A673 (cell line): ENCODE results near the gene FCN3. TPM values are rescaled to one million over a fixed set of nuclear protein-coding genes. Genes with fewer than 3 reads are reported as not detected.

Experiments used
- BruUV-seq: library from RNA; stranded (reverse); fragments of 400-500 nt; replicated peaks from 2 replicates; lab custom pipeline; 2021; lab: Mats Ljungman, UMichigan
- CTCF ChIA-PET: fragments of 300-600 bp; sonication (Branson Sonifier 250); formaldehyde crosslinking; loops from one replicate; lab custom pipeline; 2022; ENCODE audit warnings: antibody characterized with exemption; lab: Charles Lee
- POLR2A ChIA-PET: fragments of 300-600 bp; sonication (Branson Sonifier 250); formaldehyde crosslinking; loops from one replicate; lab custom pipeline; 2022; ENCODE audit warnings: antibody characterized with exemption; ENCODE audit not compliant: low non-redundant PET; lab: Charles Lee
- DNase-seq: peaks from one replicate; pipeline ENCODE4 v3.0.0-alpha.2; 2015; ENCODE audit warnings: low spot score
- H3K27ac ChIP-seq: fragments of 200-600 bp; sonication (generic); 2 replicates; pipeline ENCODE4 v1.5.1; 2016; ENCODE audit warnings: mixed run types, low read depth, mild to moderate bottlenecking, mixed read lengths, antibody characterized with exemption, low read length; ENCODE audit not compliant: poor library complexity, severe bottlenecking
- H3K27me3 ChIP-seq: fragments of 200-600 bp; sonication (generic); replicated peaks from 2 replicates; pipeline ENCODE4 v1.6.1; 2017; ENCODE audit warnings: mixed run types, low read depth, mild to moderate bottlenecking, mixed read lengths, antibody characterized with exemption, low read length; ENCODE audit not compliant: insufficient read depth, poor library complexity
- H3K36me3 ChIP-seq: fragments of 200-600 bp; sonication (generic); 2 replicates; pipeline ENCODE4 v1.6.1; 2016; ENCODE audit warnings: mixed run types, mild to moderate bottlenecking, mixed read lengths, antibody characterized with exemption, low read length; ENCODE audit not compliant: insufficient read depth, poor library complexity, severe bottlenecking
- H3K4me1 ChIP-seq: fragments of 200-600 bp; sonication (generic); 2 replicates; pipeline ENCODE4 v1.6.1; 2017; ENCODE audit warnings: mixed run types, mild to moderate bottlenecking, mixed read lengths, antibody characterized with exemption, low read length; ENCODE audit not compliant: insufficient read depth, poor library complexity, severe bottlenecking
- H3K4me3 ChIP-seq: fragments of 200-600 bp; sonication (generic); 2 replicates; pipeline ENCODE4 v1.5.1; 2016; ENCODE audit warnings: low read depth, mixed run types, mild to moderate bottlenecking, mixed read lengths, low read length; ENCODE audit not compliant: poor library complexity, severe bottlenecking
- H3K9me3 ChIP-seq: fragments of 200-600 bp; sonication (generic); 2 replicates; pipeline ENCODE4 v1.6.1; 2016; ENCODE audit warnings: mixed run types, low read depth, mild to moderate bottlenecking, mixed read lengths, antibody characterized with exemption, low read length; ENCODE audit not compliant: poor library complexity, severe bottlenecking
- EZH2 ChIP-seq: fragments of 200-600 bp; sonication (generic); IDR thresholded peaks from 2 replicates; pipeline ENCODE4 v1.6.1; 2017; ENCODE audit warnings: borderline replicate concordance, low read depth, mild to moderate bottlenecking, mixed read lengths, antibody characterized with exemption, low read length; ENCODE audit not compliant: poor library complexity, severe bottlenecking
- intact Hi-C: fragments of 100-400 bp; cut with micrococcal nuclease; formaldehyde crosslinking; loops from one replicate; pipeline ENCODE4 v1.10.0; 2022; ENCODE audit not compliant: unreplicated experiment
- total RNA-seq: library from RNA; stranded (reverse); gene quantifications from 2 replicates; pipeline ENCODE4 v1.2.3, GENCODE V29; 2021
- TF ChIP-seq, protein P1 (sequence below): fragments of 300-800, 200-600 bp; sonication (generic); conservative IDR thresholded peaks from 2 replicates; pipeline ENCODE4 v1.5.1; 2017; ENCODE audit warnings: low read depth, mild to moderate bottlenecking, antibody characterized with exemption, low read length, moderate library complexity, mixed read lengths

Gene FCN3
- total RNA-seq, 1 experiment from 2014 or later = not detected

DNA sequence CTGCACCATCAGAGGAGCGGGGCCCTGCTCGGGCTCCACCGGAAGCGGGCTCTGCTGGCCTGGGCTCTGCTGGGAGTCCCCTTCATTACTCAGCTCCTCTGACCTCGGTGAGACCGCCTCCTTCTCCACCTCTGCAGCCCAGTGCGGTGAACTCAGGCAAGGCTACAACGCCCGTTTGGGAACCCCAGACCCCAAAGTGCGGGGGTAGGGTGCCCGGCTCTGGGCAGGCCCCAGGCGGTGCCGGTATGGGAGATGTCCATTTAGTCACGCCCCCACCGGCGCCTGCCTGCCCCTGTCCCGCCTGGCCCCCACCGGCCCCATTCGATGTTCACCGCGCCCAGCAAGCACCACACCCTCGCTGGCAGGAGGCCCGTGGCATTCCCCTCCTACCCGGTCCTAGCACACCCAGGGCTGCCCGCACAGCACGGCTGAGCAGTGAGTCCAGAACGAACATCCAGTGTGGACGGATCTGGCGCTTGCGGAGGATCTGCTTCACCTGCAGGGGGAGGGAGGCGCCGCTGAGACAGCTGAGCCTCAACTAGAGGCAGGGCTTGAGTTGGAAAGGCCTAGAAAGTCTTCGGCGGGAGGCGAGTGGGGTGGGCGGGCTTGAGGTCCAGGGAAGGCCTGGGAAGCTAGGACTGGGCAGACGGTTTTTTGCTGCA lies 17.9 kb downstream of the FCN3 start:
- ChIA-PET POLR2A (no interaction called here), CTCF (interaction anchor here (0.6 to 1.4 kb wide), 4 partner anchors 9 to 845 kb away, joined by 3 to 4 read pairs (median 3); no protein-coding TSS in a partner anchor)
- intact Hi-C loops = loop anchor here (1.0 kb wide), 1 partner anchor 250 kb away; no protein-coding TSS in a partner anchor
- Histone ChIP-seq H3K27ac (no peak overlapping the region), H3K9me3 (no peaks in the 10 kb centered on the region), H3K27me3 (no peaks in the 10 kb centered on the region), H3K4me1 (no peaks in the 10 kb centered on the region), H3K4me3 (no peak overlapping the region), H3K36me3 (no peaks in the 10 kb centered on the region)
- no TSS peak for BruUV-seq
- DNase-seq = no peak
- TF ChIP-seq EZH2 = no peak
- TF ChIP-seq, protein P1, sequence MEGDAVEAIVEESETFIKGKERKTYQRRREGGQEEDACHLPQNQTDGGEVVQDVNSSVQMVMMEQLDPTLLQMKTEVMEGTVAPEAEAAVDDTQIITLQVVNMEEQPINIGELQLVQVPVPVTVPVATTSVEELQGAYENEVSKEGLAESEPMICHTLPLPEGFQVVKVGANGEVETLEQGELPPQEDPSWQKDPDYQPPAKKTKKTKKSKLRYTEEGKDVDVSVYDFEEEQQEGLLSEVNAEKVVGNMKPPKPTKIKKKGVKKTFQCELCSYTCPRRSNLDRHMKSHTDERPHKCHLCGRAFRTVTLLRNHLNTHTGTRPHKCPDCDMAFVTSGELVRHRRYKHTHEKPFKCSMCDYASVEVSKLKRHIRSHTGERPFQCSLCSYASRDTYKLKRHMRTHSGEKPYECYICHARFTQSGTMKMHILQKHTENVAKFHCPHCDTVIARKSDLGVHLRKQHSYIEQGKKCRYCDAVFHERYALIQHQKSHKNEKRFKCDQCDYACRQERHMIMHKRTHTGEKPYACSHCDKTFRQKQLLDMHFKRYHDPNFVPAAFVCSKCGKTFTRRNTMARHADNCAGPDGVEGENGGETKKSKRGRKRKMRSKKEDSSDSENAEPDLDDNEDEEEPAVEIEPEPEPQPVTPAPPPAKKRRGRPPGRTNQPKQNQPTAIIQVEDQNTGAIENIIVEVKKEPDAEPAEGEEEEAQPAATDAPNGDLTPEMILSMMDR = no peak

DNA sequence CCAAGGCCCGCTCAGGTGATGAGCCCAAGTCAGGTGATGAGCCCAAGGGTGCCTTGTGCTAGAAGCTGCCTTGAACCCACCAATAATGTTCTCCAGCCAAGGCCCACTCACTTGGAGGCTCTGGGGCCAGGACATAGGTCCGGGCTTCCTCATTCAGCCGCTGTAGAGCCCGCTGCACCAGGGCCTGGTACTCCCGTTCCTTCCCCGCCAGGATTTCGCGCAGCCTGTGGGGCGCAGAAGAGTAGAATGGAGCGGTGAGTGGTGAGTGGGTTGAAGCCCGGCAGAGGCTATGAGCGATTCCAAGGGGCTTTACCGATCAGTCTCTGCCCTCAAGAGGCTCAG lies 18.4 kb downstream of the FCN3 start:
- Histone ChIP-seq H3K27ac (no peak overlapping the region), H3K36me3 (no peaks in the 10 kb centered on the region), H3K27me3 (no peaks in the 10 kb centered on the region), H3K4me3 (no peak overlapping the region), H3K9me3 (no peaks in the 10 kb centered on the region), H3K4me1 (no peaks in the 10 kb centered on the region)
- no TSS peak for BruUV-seq
- TF ChIP-seq, protein P1 = no peak
- no peak for TF ChIP-seq EZH2
- no peak for DNase-seq
- CTCF ChIA-PET = interaction anchor here (0.6 to 1.4 kb wide), 4 partner anchors 9 to 845 kb away, joined by 3 to 8 read pairs (median 4); no protein-coding TSS in a partner anchor
- POLR2A ChIA-PET = no interaction called here
- intact Hi-C loops = no loop called here

DNA sequence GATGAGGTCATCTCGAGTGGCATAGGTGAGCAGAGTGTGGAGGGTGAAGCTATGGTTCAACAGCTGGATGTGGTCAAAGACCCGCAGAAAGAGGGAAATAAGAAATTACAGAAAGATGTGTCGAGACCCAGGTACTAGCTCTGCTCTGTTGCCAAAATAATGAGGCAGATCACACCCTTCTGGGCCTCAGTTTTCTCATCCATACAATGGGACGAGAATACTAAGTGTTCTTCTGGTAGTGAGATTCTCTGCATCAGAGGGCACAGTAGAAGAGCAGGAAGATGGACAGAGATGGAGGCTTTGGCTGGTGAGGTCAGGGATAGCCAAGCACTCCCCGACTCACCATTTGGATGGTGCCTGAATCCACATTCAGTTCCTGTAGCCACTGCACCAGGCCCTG lies 18.9 kb downstream of the FCN3 start:
- ChIA-PET CTCF (interaction anchor here (0.6 kb wide), 1 partner anchor 17 kb away, joined by 8 read pairs; no protein-coding TSS in a partner anchor), POLR2A (no interaction called here)
- DNase-seq = no peak
- no peaks in the 10 kb centered on the region for H3K4me1 ChIP-seq
- H3K9me3 ChIP-seq = no peaks in the 10 kb centered on the region
- H3K27ac ChIP-seq = no peak overlapping the region
- no TSS peak for BruUV-seq
- no peaks in the 10 kb centered on the region for H3K27me3 ChIP-seq
- TF ChIP-seq, protein P1 = no peak
- TF ChIP-seq EZH2 = no peak
- intact Hi-C loops = no loop called here
- H3K4me3 ChIP-seq = no peak overlapping the region
- H3K36me3 ChIP-seq = no peaks in the 10 kb centered on the region
